Ishikawa (cell line): ENCODE measurements around the gene CAMK2D.

Experiments used
- EP300 ChIP-seq: IDR thresholded peaks from 2 replicates; pipeline ENCODE4 v1.6.1; 2012; ENCODE audit warnings: borderline replicate concordance
- TF ChIP-seq, protein P1 (sequence below): IDR thresholded peaks from 2 replicates; pipeline ENCODE4 v1.6.1; 2012

- TF ChIP-seq, protein P1, sequence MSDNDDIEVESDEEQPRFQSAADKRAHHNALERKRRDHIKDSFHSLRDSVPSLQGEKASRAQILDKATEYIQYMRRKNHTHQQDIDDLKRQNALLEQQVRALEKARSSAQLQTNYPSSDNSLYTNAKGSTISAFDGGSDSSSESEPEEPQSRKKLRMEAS, result no peak
- no peak for TF ChIP-seq EP300
These were observed 262.4 kb downstream of the CAMK2D start for GRCh38 chr4:113499166-113499565.
